HepG2 (cell line): ENCODE data around the gene SPACA4. TPM values are rescaled to one million over a fixed set of nuclear protein-coding genes. Genes with fewer than 3 reads are reported as not detected.
A peak's percentile ranks its signal among the peaks of the same experiment; 100 is the strongest.

Experiments
- BATF2 ChIP-seq: sonication (generic); formaldehyde crosslinking; IDR thresholded peaks from 2 replicates; pipeline ENCODE4 v1.8.0; 2022; ENCODE audit warnings: mild to moderate bottlenecking, missing genetic modification reagents, moderate library complexity
- CCAR2 ChIP-seq: fragments of 200-400 bp; formaldehyde crosslinking; optimal IDR thresholded peaks from 2 replicates; pipeline ENCODE3; 2018; ENCODE audit warnings: low read depth, mild to moderate bottlenecking, low read length, moderate library complexity
- DZIP1 ChIP-seq: sonication (generic); formaldehyde crosslinking; IDR thresholded peaks from 2 replicates; pipeline ENCODE4 v1.5.0; 2020; ENCODE audit warnings: mild to moderate bottlenecking, missing genetic modification reagents
- EP300 ChIP-seq, 3 experiments: sonication (generic) in 1 of 3; formaldehyde crosslinking in 1 of 3; IDR thresholded peaks; 2 replicates each; pipeline versions ENCODE4 v1.5.1 to v1.6.1; 2011 to 2020; ENCODE audit warnings: low read depth in 2 of 3, low read length in 2 of 3, borderline replicate concordance in 1 of 3, improper control_type of control experiment in 1 of 3, mild to moderate bottlenecking in 1 of 3, missing genetic modification reagents in 1 of 3, moderate library complexity in 1 of 3
- HMGXB3 ChIP-seq: sonication (generic); formaldehyde crosslinking; IDR thresholded peaks from 2 replicates; pipeline ENCODE4 v1.4.0; 2020; ENCODE audit warnings: missing genetic modification reagents, borderline replicate concordance
- MAFG ChIP-seq: sonication (generic); formaldehyde crosslinking; IDR thresholded peaks from 2 replicates; pipeline ENCODE4 v1.5.1; 2020; ENCODE audit warnings: mild to moderate bottlenecking, missing genetic modification reagents
- SIN3A ChIP-seq: IDR thresholded peaks from 2 replicates; pipeline ENCODE4 v1.6.1; 2011; ENCODE audit warnings: low read depth, mild to moderate bottlenecking, control low read depth, low read length, borderline replicate concordance
- SRSF4 ChIP-seq: fragments of 200-400 bp; formaldehyde crosslinking; IDR thresholded peaks from one replicate; pipeline ENCODE4 v1.6.1; 2018; ENCODE audit warnings: mild to moderate bottlenecking, low read depth, low read length, moderate library complexity; ENCODE audit not compliant: poor library complexity, severe bottlenecking
- STAG1 ChIP-seq: sonication (generic); formaldehyde crosslinking; IDR thresholded peaks from 2 replicates; pipeline ENCODE4 v1.4.0; 2020; ENCODE audit warnings: missing genetic modification reagents
- ZBTB49 ChIP-seq: sonication (generic); formaldehyde crosslinking; IDR thresholded peaks from 2 replicates; pipeline ENCODE4 v1.4.0; 2020; ENCODE audit warnings: missing genetic modification reagents, borderline replicate concordance
- ZNF12 ChIP-seq: sonication (generic); formaldehyde crosslinking; IDR thresholded peaks from 2 replicates; pipeline ENCODE4 v1.5.0; 2020; ENCODE audit warnings: missing genetic modification reagents
- ZNF292 ChIP-seq: sonication (generic); formaldehyde crosslinking; IDR thresholded peaks from 2 replicates; pipeline ENCODE4 v1.8.1; 2022; ENCODE audit warnings: mild to moderate bottlenecking, low read depth, missing genetic modification reagents, borderline replicate concordance
- ZNF34 ChIP-seq: sonication (generic); formaldehyde crosslinking; IDR thresholded peaks from 2 replicates; pipeline ENCODE4 v1.4.0; 2020; ENCODE audit warnings: mild to moderate bottlenecking, missing genetic modification reagents, borderline replicate concordance
- ZNF484 ChIP-seq: sonication (generic); formaldehyde crosslinking; IDR thresholded peaks from 2 replicates; pipeline ENCODE4 v1.5.1; 2020; ENCODE audit warnings: mild to moderate bottlenecking, low read depth, missing genetic modification reagents, borderline replicate concordance
- ZNF552 ChIP-seq: sonication (generic); formaldehyde crosslinking; IDR thresholded peaks from 2 replicates; pipeline ENCODE4 v1.9.0; 2022; ENCODE audit warnings: missing genetic modification reagents, mild to moderate bottlenecking, borderline replicate concordance
- ZNF746 ChIP-seq: sonication (generic); formaldehyde crosslinking; IDR thresholded peaks from 2 replicates; pipeline ENCODE4 v1.8.0; 2022; ENCODE audit warnings: mild to moderate bottlenecking, missing genetic modification reagents
- ZNF772 ChIP-seq: sonication (generic); formaldehyde crosslinking; IDR thresholded peaks from 2 replicates; pipeline ENCODE4 v1.5.0; 2020; ENCODE audit warnings: mild to moderate bottlenecking, missing genetic modification reagents
- polyA plus RNA-seq, 8 experiments: library from polyadenylated mRNA; depleted of rRNA in 3 of 8; stranded (reverse) in 7 of 8; unstranded in 1 of 8; fragments of >200 nt; fragmentation: Illumina TruSeq in 4 of 8; extraction: Trizol in 4 of 8; gene quantifications; 2 replicates each; pipeline versions ENCODE4 v1.2.1 to v1.2.3, GENCODE V29; 2011 to 2016; ENCODE audit warnings: low read depth in 4 of 8, missing spikeins in 1 of 8, mixed read lengths in 1 of 8; ENCODE audit not compliant: insufficient read depth in 1 of 8
- total RNA-seq, 5 experiments: library from RNA; depleted of rRNA; stranded (reverse); fragments of >200 nt; fragmentation: Illumina TruSeq; extraction: Trizol; gene quantifications; 2 replicates each; pipeline ENCODE4 v1.2.3, GENCODE V29; 2016; ENCODE audit warnings: low read depth in 1 of 5

SPACA4 gene
- total and polyA plus RNA-seq, 2 of the 13 experiments (the other 11 are each of a cell fraction or from before 2014, with no cell fraction given) = not detected

- TF ChIP-seq ZBTB49 (CRISPR knock-in tag) (peak; percentile 71; the same call in 1 of the 2 replicates), ZNF552 (CRISPR knock-in tag) (0 out of 2 replicates have a peak, but pooled peaks have one; percentile 76), CCAR2 (no peak), ZNF34 (CRISPR knock-in tag) (no peak), ZNF484 (CRISPR knock-in tag) (no peak), STAG1 (CRISPR knock-in tag) (0 out of 2 replicates have a peak, but pooled peaks have one; percentile 7), BATF2 (CRISPR knock-in tag) (peak; percentile 91; the same call in 1 of the 2 replicates), SRSF4 (no peak), DZIP1 (CRISPR knock-in tag) (no peak), SIN3A (peak; percentile 29; the same call in 1 of the 2 replicates), ZNF772 (CRISPR knock-in tag) (peak; percentile 96), ZNF292 (0 out of 2 replicates have a peak, but pooled peaks have one; percentile 31), ZNF12 (CRISPR knock-in tag) (no peak), ZNF746 (CRISPR knock-in tag) (no peak), EP300 (IDR thresholded peaks at IDR 0.05; ENCODE audit: low read depth in 2 of 2, low read length in 2 of 2) (peak in 1 of 2 experiments; percentile 32; a peak in 1 of 4 replicates), EP300 (CRISPR knock-in tag; IDR thresholded peaks at IDR 0.05; ENCODE audit: borderline replicate concordance) (peak; percentile 42; the same call in 1 of the 2 replicates), HMGXB3 (0 out of 2 replicates have a peak, but pooled peaks have one; percentile 49), MAFG (CRISPR knock-in tag) (no peak)
Observed at GRCh38 chr19:48618916-48619691, 12.6 kb downstream of the SPACA4 start, which contains the start of the genes RPL18 and SPHK2 (continued).
